SK-N-SH (cell line): ENCODE measurements around the gene TSEN15. TPM values are rescaled to one million over a fixed set of nuclear protein-coding genes. Genes with fewer than 3 reads are reported as not detected.
"Not testable (repeated sequence)": the region's sequence is repeated elsewhere in the genome, so short reads cannot be mapped to it uniquely, and the experiment has no call there.

Experiments
- CTCF ChIA-PET: fragments of 300-600, 350-600 bp; formaldehyde crosslinking; extraction: SDS; loops from one replicate; lab custom pipeline; 2021; lab: Yijun Ruan, JAX
- POLR2A ChIA-PET: fragments of 350-600 bp; sonication (Branson Sonifier 250); formaldehyde crosslinking; extraction: SDS; loops from one replicate; lab custom pipeline; 2020; ENCODE audit warnings: antibody characterized with exemption, inconsistent platforms; lab: Yijun Ruan, JAX
- DNase-seq: peaks from one replicate; pipeline ENCODE4 v3.0.0; 2012
- H2AFZ ChIP-seq: fragments of 200-600 bp; sonication (generic); 2 replicates; pipeline ENCODE4 v1.8.1; 2016; ENCODE audit warnings: antibody characterized with exemption, mild to moderate bottlenecking, low read depth
- H3F3A ChIP-seq: fragments of 200-600 bp; sonication (generic); replicated peaks from 2 replicates; pipeline ENCODE3; 2016; ENCODE audit warnings: antibody characterized with exemption, mild to moderate bottlenecking; ENCODE audit not compliant: insufficient read depth
- H3K27ac ChIP-seq, 2 experiments: fragments of 200-500 bp in 1 of 2; fragments of 200-600 bp in 1 of 2; sonication (Bioruptor generic) in 1 of 2; sonication (generic), shearing (Covaris generic) in 1 of 2; 2 replicates each; pipeline versions ENCODE4 v1.5.1 to v1.6.1; 2014 to 2016; ENCODE audit warnings: low read depth in 2 of 2, inconsistent platforms in 1 of 2, low read length in 1 of 2, mild to moderate bottlenecking in 1 of 2, mixed read lengths in 1 of 2
- H3K27me3 ChIP-seq: fragments of 200-600 bp; sonication (generic), shearing (Covaris generic); 2 replicates; pipeline ENCODE4 v1.6.1; 2016; ENCODE audit warnings: mixed run types; ENCODE audit not compliant: insufficient read depth
- H3K36me3 ChIP-seq, 2 experiments: fragments of 200-500 bp in 1 of 2; fragments of 200-600 bp in 1 of 2; sonication (Bioruptor generic) in 1 of 2; sonication (generic) in 1 of 2; replicated peaks in 1 of 2; 2 replicates each; pipeline versions ENCODE3 to v1.5.1; 2014 to 2016; ENCODE audit warnings: low read length in 1 of 2, mild to moderate bottlenecking in 1 of 2; ENCODE audit not compliant: insufficient read depth in 2 of 2, control insufficient read depth in 1 of 2
- H3K4me1 ChIP-seq, 2 experiments: fragments of 200-500 bp in 1 of 2; fragments of 200-600 bp in 1 of 2; sonication (Bioruptor generic) in 1 of 2; sonication (generic), shearing (Covaris generic) in 1 of 2; 2 replicates each; pipeline versions ENCODE4 v1.5.1 to v1.6.1; 2014 to 2016; ENCODE audit warnings: low read depth in 1 of 2, low read length in 1 of 2, mixed run types in 1 of 2; ENCODE audit not compliant: insufficient read depth in 2 of 2, control insufficient read depth in 1 of 2
- H3K4me2 ChIP-seq: fragments of 200-600 bp; sonication (generic), shearing (Covaris generic); 2 replicates; pipeline ENCODE4 v1.6.1; 2017; ENCODE audit warnings: mixed run types
- H3K4me3 ChIP-seq, 2 experiments: fragments of 200-500 bp in 1 of 2; fragments of 200-600 bp in 1 of 2; sonication (Bioruptor generic) in 1 of 2; sonication (generic), shearing (Covaris generic) in 1 of 2; 2 replicates each; pipeline versions ENCODE4 v1.5.1 to v1.8.1; 2014 to 2016; ENCODE audit warnings: low read depth in 2 of 2, inconsistent platforms in 1 of 2, low read length in 1 of 2, mild to moderate bottlenecking in 1 of 2, mixed read lengths in 1 of 2, moderate library complexity in 1 of 2
- H3K79me2 ChIP-seq: fragments of 200-600 bp; sonication (generic); 2 replicates; pipeline ENCODE4 v1.8.1; 2017; ENCODE audit warnings: mild to moderate bottlenecking; ENCODE audit not compliant: insufficient read depth
- H3K9ac ChIP-seq: fragments of 200-600 bp; sonication (generic); 2 replicates; pipeline ENCODE4 v1.6.1; 2017; ENCODE audit warnings: mixed run types
- H3K9me2 ChIP-seq: fragments of 200-600 bp; sonication (generic); 2 replicates; pipeline ENCODE4 v1.6.1; 2017; ENCODE audit warnings: mixed run types
- H3K9me3 ChIP-seq: fragments of 200-600 bp; sonication (generic); 2 replicates; pipeline ENCODE4 v1.6.1; 2017; ENCODE audit warnings: mixed run types, mild to moderate bottlenecking, moderate library complexity
- H4K20me1 ChIP-seq: fragments of 200-600 bp; sonication (generic); 2 replicates; pipeline ENCODE4 v1.6.1; 2017; ENCODE audit warnings: mild to moderate bottlenecking, mixed run types; ENCODE audit not compliant: insufficient read depth
- CHD2 ChIP-seq: fragments of 150-350 bp; IDR thresholded peaks from 2 replicates; pipeline ENCODE4 v1.6.1; 2018; ENCODE audit warnings: low read length; ENCODE audit not compliant: partially characterized antibody
- CTCF ChIP-seq: fragments of 200-600 bp; sonication (generic); IDR thresholded peaks from 2 replicates; pipeline ENCODE4 v1.6.1; 2017; ENCODE audit warnings: antibody characterized with exemption, mild to moderate bottlenecking, moderate library complexity
- EP300 ChIP-seq, 2 experiments: IDR thresholded peaks; 2 replicates each; pipeline versions ENCODE4 v1.4.0 to v1.6.1; 2012; ENCODE audit warnings: borderline replicate concordance in 1 of 2, low read depth in 1 of 2, low read length in 1 of 2
- FOXM1 ChIP-seq: IDR thresholded peaks from 2 replicates; pipeline ENCODE4 v1.4.0; 2012; ENCODE audit warnings: low read depth, mild to moderate bottlenecking
- MAX ChIP-seq: IDR thresholded peaks from 2 replicates; pipeline ENCODE4 v1.4.0; 2012; ENCODE audit warnings: low read depth
- MXI1 ChIP-seq: IDR thresholded peaks from 2 replicates; pipeline ENCODE4 v1.6.1; 2012; ENCODE audit warnings: mild to moderate bottlenecking, low read depth, low read length, improper control_type of control experiment
- NFIC ChIP-seq: IDR thresholded peaks from 2 replicates; pipeline ENCODE4 v1.4.0; 2012; ENCODE audit warnings: borderline replicate concordance
- RCOR1 ChIP-seq: fragments of 150-350 bp; IDR thresholded peaks from 2 replicates; pipeline ENCODE4 v1.6.1; 2017; ENCODE audit warnings: antibody characterized with exemption, low read length
- REST ChIP-seq: IDR thresholded peaks from 2 replicates; pipeline ENCODE4 v1.6.1; 2012; ENCODE audit warnings: mild to moderate bottlenecking, low read depth, low read length, moderate library complexity
- RFX5 ChIP-seq: IDR thresholded peaks from 2 replicates; pipeline ENCODE4 v1.6.1; 2012; ENCODE audit warnings: mild to moderate bottlenecking, improper control_type of control experiment, low read length
- TAF1 ChIP-seq: IDR thresholded peaks from 2 replicates; pipeline ENCODE4 v1.6.1; 2012; ENCODE audit warnings: low read depth, mild to moderate bottlenecking, low read length, moderate library complexity, borderline replicate concordance
- TCF12 ChIP-seq: IDR thresholded peaks from 2 replicates; pipeline ENCODE4 v1.4.0; 2012
- TEAD4 ChIP-seq: IDR thresholded peaks from 2 replicates; pipeline ENCODE4 v1.4.0; 2012; ENCODE audit warnings: mild to moderate bottlenecking, borderline replicate concordance; ENCODE audit not compliant: insufficient read depth
- USF1 ChIP-seq: IDR thresholded peaks from 2 replicates; pipeline ENCODE4 v1.4.0; 2012; ENCODE audit warnings: low read depth, borderline replicate concordance
- USF2 ChIP-seq: fragments of 150-350 bp; IDR thresholded peaks from 2 replicates; pipeline ENCODE4 v1.6.1; 2017; ENCODE audit warnings: antibody characterized with exemption, low read length, low read depth, borderline replicate concordance
- YY1 ChIP-seq: IDR thresholded peaks from 2 replicates; pipeline ENCODE4 v1.4.0; 2012; ENCODE audit warnings: low read depth, mild to moderate bottlenecking
- WGBS: methylation state at CpG from one replicate; pipeline ENCODE4 v1.1.6; 2017; ENCODE audit warnings: low lambda C conversion rate; 5-methylcytosine and 5-hydroxymethylcytosine counted together
- polyA plus RNA-seq, 3 experiments: library from polyadenylated mRNA; depleted of rRNA; stranded (reverse); fragments of >200 nt; gene quantifications; 2 replicates each; pipeline ENCODE4 v1.2.3, GENCODE V29; 2012

TSEN15 gene
- polyA plus RNA-seq, 1 of the 3 experiments (the other 2 are of a cell fraction), result 29.0 TPM

- TF ChIP-seq REST, result no peak
- no peak for TF ChIP-seq CHD2
- no peak for TF ChIP-seq EP300 (IDR thresholded peaks at IDR 0.05; ENCODE audit: borderline replicate concordance in 1 of 2, low read depth in 1 of 2, low read length in 1 of 2)
- TF ChIP-seq RFX5, result no peak
Measured at GRCh38 chr1:184039126-184039525, 12.4 kb upstream of the TSEN15 start (continued).

GRCh38 chr1:184041731-184042130, 9.8 kb upstream of the TSEN15 start:
- WGBS, result 81% methylated on average over 3 of the region's 3 CpGs
- Histone ChIP-seq H3K9me3 (no peaks in the 10 kb centered on the region), H4K20me1 (no peaks in the 10 kb centered on the region), H3K9ac (no peak overlapping the region), H3K4me2 (no peak overlapping the region), H3K9me2 (no peaks in the 10 kb centered on the region), H3K4me1 (no peaks in the 10 kb centered on the region; a peak in 2 of 4 replicates), H3F3A (peaks cover 7% of the 10 kb centered on the region), H3K79me2 (no peaks in the 10 kb centered on the region), H3K27me3 (no peaks in the 10 kb centered on the region), H3K36me3 (no peaks in the 10 kb centered on the region), H3K4me3 (no peak overlapping the region), H2AFZ (no peak overlapping the region), H3K27ac (no peak overlapping the region)
- POLR2A ChIA-PET, result no interaction called here
- DNase-seq, result no peak
- TF ChIP-seq CTCF (no peak), USF2 (no peak), FOXM1 (no peak), MAX (no peak), RCOR1 (no peak), USF1 (no peak), NFIC (no peak), YY1 (no peak), EP300 (IDR thresholded peaks at IDR 0.05; ENCODE audit: borderline replicate concordance in 1 of 2, low read depth in 1 of 2, low read length in 1 of 2) (no peak), TEAD4 (no peak), MXI1 (no peak), TAF1 (no peak), TCF12 (no peak)
- CTCF ChIA-PET, result no interaction called here

- WGBS, result 92% methylated on average over 2 of the region's 2 CpGs
- DNase-seq, H3K27me3 ChIP-seq, H4K20me1 ChIP-seq, H3K9me2 ChIP-seq, H3K4me1 ChIP-seq, H3K4me2 ChIP-seq, POLR2A ChIA-PET, H3K79me2 ChIP-seq, H3K36me3 ChIP-seq, H3K9me3 ChIP-seq, H3K4me3 ChIP-seq, H2AFZ ChIP-seq, H3K9ac ChIP-seq, H3F3A ChIP-seq, H3K27ac ChIP-seq: not testable (repeated sequence)
- CTCF ChIA-PET, result interaction anchor here (1.0 to 1.3 kb wide), 2 partner anchors 9 to 10 kb away, joined by 3 to 4 read pairs; partner anchors contain the start of gene TSEN15
Measured at GRCh38 chr1:184043315-184043714, 8.2 kb upstream of the TSEN15 start.
